HG02763 (cell line): ENCODE data around the gene TAF11L14.
"Not testable (repeated sequence)": the region's sequence is repeated elsewhere in the genome, so short reads cannot be mapped to it uniquely, and the experiment has no call there.

Experiments
- ATAC-seq: cut with Tn5 transposase; IDR thresholded peaks from one replicate; pipeline ENCODE4 v1.9.1; 2021; ENCODE audit warnings: mild to moderate bottlenecking, moderate library complexity; ENCODE audit not compliant: unreplicated experiment

TAF11L14 gene

DNA sequence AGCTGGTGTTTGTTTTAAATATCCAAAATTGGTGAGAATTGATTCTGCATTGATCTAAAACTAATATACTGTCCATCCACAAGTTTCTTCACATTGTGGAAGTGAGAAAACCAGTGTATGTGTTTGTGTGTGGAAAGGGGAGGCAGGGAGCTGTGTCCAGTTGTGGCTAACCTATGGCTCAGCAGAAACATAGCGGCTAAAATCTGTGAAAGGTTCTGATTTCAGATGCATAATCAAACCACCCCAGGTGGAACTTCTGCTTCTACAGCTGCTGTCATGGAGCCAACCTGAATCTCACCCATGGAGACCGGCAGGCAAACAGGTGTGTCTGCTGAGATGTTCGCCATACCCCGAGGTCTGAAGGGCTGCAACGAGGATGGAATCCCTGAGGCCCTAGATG is at the start of gene TAF11L14:
Gene TAF11L14 (plus strand): TSS at position 301 of the 400 bp plus-strand sequence.
- ATAC-seq: no peak

DNA sequence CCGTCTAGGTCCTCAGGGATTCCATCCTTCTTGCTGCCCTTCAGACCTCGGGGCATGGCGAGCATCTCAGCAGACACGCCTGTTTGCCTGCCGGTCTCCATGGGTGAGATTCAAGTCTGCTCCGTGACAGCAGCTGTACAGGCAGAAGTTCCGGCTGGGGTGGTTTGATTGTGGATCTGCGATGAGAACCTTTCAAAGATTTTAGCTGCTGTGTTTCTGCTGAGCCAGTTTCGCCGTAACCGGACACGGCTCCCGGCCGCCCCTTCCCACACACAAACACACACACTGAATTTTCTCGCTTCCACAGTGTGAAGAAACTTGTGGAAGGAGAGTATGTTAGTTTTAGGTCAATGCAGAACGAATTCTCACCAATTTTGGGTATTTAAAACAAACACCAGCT is 48.6 kb upstream of the TAF11L14 start, which contains the start of gene TAF11L7:
Gene TAF11L7 (minus strand): TSS at position 101 of the 400 bp plus-strand sequence.
- ATAC-seq: not testable (repeated sequence)

DNA sequence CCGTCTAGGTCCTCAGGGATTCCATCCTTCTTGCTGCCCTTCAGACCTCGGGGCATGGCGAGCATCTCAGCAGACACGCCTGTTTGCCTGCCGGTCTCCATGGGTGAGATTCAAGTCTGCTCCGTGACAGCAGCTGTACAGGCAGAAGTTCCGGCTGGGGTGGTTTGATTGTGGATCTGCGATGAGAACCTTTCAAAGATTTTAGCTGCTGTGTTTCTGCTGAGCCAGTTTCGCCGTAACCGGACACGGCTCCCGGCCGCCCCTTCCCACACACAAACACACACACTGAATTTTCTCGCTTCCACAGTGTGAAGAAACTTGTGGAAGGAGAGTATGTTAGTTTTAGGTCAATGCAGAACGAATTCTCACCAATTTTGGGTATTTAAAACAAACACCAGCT is 43.4 kb upstream of the TAF11L14 start, which contains the start of gene TAF11L8:
Gene TAF11L8 (minus strand): TSS at position 101 of the 400 bp plus-strand sequence.
- ATAC-seq: not testable (repeated sequence)

DNA sequence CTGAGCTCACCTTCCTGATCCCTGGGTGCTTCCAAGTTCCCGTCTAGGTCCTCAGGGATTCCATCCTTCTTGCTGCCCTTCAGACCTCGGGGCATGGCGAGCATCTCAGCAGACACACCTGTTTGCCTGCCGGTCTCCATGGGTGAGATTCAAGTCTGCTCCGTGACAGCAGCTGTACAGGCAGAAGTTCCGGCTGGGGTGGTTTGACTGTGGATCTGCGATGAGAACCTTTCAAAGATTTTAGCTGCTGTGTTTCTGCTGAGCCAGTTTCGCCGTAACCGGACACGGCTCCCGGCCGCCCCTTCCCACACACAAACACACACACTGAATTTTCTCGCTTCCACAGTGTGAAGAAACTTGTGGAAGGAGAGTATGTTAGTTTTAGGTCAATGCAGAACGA is 40.0 kb upstream of the TAF11L14 start, which contains the start of gene TAF11L9:
Gene TAF11L9 (minus strand): TSS at position 140 of the 400 bp plus-strand sequence.
- not testable (repeated sequence) for ATAC-seq

DNA sequence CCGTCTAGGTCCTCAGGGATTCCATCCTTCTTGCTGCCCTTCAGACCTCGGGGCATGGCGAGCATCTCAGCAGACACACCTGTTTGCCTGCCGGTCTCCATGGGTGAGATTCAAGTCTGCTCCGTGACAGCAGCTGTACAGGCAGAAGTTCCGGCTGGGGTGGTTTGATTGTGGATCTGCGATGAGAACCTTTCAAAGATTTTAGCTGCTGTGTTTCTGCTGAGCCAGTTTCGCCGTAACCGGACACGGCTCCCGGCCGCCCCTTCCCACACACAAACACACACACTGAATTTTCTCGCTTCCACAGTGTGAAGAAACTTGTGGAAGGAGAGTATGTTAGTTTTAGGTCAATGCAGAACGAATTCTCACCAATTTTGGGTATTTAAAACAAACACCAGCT is 36.5 kb upstream of the TAF11L14 start, which contains the start of gene TAF11L10:
Gene TAF11L10 (minus strand): TSS at position 101 of the 400 bp plus-strand sequence.
- ATAC-seq: not testable (repeated sequence)

DNA sequence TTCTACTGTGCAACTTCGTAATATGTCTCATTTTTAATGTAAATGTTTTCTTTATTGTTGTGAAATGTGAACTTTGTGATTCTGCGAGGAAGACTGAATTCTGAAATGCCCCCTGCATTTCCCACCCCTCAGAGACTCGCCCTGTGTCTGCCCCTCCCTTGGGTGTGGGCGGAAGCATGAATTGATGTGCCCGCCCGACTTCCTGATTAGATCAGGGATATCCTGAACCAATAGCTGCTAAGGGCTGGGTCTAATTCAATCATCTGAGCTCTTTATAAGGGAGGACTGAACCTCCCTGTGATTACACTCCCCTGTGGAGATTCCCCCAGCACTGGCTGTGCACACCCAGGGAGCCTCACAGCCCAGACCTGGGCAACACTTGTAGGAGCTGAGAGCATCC is 30.4 kb upstream of the TAF11L14 start, which contains the start of gene TAF11L11:
Gene TAF11L11 (plus strand): TSS at position 304 of the 400 bp plus-strand sequence.
- ATAC-seq: not testable (repeated sequence)

DNA sequence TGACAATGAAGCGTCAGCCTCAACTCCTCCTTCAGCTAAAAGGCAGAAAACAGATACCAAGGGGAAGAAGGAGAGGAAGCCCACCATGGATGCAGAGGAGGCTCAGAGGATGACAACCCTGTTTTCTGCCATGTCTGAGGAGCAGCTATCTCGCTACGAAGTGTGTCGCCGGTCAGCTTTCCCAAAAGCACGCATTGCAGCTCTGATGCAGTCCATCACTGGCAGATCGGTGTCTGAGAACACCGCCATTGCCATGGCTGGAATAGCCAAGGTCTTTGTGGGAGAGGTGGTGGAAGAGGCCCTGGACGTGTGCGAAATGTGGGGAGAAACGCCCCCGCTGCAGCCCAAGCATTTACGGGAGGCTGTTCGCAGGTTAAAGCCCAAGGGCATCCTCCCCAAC is 29.3 kb upstream of the TAF11L14 start:
- ATAC-seq: no peak

DNA sequence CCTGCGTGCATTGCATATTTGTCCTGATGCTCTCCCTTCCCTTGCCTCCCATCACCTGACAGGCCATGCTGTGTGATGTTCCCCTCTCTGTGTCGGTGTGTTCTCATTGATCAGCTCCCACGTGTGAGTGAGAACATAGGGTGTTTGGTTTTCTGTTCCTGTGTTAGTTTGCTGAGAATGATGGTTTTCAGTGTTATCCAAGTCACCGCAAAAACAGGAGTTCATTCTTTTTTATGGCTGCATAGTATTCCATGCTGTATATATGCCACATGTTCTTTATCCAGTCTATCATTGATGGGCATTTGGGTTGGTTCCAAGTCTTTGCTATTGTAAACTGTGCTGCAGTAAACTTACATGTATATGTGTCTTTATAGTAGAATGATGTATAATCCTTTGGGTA is 26.8 kb upstream of the TAF11L14 start:
- ATAC-seq: not testable (repeated sequence)

DNA sequence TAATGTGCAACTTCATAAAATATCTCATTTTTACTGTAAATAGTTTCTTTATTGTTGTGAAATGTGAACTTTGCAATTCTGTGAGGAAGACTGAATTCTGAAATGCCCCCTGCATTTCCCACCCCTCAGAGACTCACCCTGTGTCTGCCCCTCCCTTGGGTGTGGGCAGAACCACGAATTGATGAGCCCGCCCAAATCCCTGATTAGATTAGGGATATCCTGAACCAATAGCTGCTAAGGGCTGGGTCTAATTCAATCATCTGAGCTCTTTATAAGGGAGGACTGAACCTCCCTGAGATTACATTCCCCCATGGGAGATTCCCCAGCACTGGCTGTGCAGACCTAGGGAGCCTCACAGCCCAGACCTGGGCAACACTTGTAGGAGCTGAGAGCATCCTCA is 24.2 kb upstream of the TAF11L14 start, which contains the start of gene TAF11L12:
Gene TAF11L12 (plus strand): TSS at position 301 of the 400 bp plus-strand sequence.
- ATAC-seq: not testable (repeated sequence)

DNA sequence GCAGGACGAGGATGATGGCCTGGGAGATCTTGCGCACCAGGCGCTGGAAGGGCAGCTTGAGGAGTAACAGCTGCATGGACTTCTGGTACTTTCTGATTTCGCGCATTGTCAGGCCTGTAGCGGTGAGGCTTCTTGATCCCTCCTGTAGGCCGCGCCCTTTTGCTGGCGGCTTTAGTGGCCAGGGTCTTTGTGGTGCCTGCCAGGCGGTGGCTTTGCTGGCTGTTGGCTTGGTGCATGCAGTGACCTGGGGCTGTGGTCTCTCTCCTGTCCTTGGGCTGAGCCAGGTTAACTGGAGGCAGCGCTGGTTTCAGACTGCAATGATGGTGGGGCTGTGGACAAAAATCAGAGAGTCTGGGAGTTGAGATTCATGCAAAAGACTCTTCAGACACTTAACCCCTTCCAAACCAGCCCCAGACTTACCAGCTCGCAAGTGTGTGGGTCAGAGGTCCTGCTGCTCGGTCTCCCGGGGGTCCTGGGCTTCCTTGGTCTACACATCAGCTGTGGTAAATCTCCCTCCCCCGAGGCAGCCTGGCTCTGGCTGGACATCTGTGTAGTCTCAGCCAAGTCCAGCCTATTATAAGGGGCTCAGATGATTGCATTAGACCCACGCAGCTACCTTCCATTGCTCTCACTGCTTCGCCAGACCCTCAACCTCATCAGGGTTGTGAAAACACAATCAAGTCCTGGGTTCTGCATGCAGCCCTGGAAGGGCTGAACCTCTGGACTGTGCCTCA is 19.2 kb upstream of the TAF11L14 start:
- no peak for ATAC-seq

DNA sequence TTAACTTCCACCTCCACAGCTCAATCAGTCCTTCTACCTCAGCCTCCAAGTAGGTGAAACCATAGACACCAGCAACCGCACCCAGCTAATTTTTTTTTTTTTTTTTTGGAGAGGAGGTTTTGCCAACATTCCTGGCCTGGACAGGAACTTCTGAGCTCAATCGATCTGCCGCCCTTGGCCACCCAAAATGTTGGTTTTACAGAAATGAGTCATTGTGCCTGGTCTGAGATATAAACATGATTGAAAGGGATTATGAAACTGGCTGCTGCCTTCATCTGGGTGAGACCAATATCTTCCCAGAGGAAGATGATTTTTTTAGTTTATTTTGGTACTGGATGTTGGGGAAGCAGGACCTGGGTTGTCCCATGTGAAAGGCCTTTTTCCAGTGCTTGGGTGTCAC is 14.9 kb upstream of the TAF11L14 start:
- no peak for ATAC-seq

DNA sequence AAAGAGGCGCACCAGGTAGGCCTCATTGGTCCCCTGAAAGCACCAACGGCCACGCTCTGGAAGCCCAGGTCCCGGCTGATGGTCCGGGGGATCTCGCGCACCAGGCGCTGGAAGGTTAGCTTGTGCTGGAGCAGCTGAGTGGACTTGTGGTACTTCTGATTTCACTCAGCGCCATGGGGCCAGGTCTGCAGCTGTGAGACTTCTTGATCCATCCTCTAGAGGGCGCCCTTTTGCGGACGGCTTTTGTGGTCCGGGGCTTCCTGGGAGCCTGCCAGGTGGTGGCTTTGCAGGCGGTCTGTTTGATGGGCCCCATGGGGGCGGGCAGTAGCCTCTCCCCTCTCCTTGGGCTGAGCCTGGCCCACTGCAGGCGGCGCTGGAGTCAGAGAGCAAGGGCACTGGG is 13.6 kb upstream of the TAF11L14 start:
- no peak for ATAC-seq

DNA sequence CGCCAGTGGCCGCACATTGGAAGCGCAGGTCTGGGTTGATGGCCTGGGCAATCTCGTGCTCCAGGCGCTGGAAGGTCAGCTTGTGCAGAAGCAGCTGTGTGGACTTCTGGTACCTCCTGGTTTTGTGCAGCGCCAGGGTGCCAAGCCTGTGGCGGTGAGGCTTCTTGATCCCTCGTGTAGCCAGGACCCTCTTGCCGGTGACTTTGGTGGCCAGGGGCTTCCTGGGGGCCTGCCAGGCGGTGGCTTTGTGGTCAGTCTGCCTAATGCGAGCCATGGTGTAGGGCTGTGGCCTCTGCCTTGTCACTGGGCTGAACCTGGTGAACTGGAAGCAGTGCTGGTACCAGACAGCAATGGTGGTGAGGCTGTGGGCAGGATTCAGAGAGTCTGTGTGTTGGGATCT is 8.6 kb upstream of the TAF11L14 start:
- ATAC-seq: no peak

DNA sequence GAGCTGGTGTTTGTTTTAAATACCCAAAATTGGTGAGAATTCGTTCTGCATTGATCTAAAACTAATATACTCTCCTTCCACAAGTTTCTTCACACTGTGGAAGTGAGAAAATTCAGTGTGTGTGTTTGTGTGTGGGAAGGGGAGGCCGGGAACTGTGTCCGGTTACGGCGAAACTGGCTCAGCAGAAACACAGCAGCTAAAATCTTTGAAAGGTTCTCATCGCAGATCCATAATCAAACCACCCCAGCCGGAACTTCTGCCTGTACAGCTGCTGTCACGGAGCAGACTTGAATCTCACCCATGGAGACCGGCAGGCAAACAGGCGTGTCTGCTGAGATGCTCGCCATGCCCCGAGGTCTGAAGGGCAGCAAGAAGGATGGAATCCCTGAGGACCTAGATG is 2.5 kb upstream of the TAF11L14 start, which contains the start of gene TAF11L13:
Gene TAF11L13 (plus strand): TSS at position 301 of the 400 bp plus-strand sequence.
- not testable (repeated sequence) for ATAC-seq

DNA sequence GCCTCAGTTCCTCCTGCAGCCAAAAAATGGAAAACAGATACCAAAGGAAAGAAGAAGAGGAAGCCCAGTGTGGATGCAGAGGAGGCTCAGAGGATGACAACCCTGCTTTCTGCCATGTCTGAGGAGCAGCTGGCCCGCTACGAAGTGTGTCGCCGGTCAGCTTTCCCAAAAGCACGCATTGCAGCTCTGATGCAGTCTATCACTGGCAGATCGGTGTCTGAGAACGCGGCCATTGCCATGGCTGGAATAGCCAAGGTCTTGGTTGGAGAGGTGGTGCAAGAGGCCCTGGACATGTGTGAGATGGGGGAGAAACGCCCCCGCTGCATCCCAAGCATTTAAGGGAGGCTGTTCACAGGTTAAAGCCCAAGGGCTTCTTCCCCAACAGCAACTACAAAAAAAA is 15.0 kb downstream of the TAF11L14 start:
- not testable (repeated sequence) for ATAC-seq

DNA sequence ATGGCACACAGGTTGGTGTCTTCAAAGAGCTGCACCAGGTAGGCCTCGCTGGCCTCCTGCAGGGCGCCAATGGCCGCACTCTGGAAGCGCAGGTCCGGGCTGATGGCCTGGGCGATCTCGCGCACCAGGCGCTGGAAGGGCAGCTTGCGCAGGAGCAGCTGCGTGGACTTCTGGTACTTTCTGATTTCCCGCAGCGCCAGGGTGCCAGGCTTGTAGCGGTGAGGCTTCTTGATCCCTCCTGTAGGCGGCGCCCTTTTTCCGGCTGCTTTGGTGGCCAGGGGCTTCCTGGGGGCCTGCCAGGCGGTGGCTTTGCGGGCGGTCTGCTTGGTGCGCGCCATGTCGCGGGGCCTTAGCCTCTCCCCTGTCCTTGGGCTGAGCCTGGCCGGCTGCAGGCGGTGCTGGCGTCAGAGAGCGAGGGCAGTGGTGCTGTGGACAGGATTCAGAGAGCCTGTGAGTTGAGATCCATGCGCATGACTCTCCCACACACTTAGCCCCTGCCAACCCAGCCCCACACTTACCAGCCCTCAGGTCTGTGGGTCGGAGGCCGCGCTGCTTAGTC is 21.0 kb downstream of the TAF11L14 start:
- ATAC-seq: not testable (repeated sequence)

DNA sequence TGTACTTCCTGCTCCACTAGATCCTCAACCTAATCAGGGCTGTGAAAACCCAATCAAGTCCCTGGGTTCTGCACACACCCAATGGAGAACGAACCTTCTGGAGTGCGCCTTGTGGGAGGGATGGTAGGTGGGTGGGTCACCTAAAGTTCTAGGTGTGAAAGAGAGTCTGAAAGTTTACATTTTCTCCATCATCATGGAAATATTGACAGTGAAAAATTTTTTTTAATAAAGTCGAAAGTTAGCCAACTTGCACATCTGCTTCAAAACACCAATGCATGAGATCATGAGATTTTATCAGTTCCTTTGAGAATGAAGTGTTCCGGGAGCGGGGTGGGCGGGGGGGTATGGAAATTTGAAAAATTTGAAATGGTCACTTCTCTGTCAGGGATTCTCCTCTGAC is 21.7 kb downstream of the TAF11L14 start:
- no peak for ATAC-seq

DNA sequence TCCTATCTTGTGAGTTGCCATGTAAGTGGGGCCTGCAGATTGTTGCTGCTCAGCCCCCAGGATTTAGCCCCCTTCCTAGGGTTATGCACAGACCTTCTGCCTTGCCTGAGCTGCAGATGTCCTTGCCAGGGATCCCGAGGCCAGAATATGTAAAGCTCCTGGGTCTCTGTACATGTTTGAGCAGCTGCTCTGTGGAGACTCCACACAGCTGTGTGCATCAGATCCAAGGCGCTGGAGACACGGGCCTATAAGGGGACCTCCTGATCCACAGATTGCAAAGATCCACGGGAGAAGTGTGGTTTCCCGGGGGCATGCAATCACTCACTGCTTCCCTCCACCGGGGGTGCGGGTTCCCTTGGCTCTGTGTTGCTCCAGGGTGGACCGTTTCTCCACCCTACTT is 28.9 kb downstream of the TAF11L14 start:
- no peak for ATAC-seq

DNA sequence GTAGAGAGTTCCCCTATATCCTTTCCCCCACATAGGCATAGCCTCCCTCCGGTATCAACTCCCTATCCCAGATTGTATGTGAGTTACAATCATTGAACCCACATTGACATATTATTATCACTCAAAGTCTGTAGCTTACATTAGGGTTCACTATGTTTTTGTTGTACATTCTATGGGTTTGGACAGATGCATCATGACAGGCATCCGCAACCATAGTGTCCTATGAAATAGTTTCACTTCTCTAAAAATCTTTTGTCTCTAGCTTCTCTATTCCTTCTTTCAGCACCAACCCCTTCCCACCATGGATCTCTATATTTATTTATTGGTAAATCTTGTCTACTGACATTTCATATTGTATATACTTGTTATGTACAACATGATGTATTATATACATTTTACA is 31.6 kb downstream of the TAF11L14 start:
- no peak for ATAC-seq

DNA sequence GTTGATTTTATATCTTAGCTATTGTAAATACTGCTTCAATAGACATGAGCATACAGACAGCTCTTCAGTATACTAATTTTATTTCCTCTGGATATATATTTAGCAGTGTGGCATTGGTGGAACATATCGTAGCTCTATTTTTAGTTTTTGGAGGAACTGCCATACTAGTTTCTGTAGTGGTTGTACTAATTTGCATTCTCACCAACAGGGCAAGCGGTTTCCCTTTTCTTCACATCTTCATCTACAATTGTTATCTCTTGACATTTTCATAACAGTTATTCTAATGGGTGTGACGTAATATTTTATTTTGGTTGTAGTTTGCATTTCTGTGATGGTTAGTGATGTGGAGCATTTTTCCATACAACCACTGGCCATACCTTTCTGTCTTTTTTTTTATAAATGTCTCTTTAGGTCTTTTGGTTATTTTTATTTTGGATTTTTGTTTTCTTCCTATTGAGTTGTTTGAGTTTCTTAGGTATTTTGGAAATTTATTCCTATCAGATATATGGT is 32.5 kb downstream of the TAF11L14 start:
- ATAC-seq: no peak

DNA sequence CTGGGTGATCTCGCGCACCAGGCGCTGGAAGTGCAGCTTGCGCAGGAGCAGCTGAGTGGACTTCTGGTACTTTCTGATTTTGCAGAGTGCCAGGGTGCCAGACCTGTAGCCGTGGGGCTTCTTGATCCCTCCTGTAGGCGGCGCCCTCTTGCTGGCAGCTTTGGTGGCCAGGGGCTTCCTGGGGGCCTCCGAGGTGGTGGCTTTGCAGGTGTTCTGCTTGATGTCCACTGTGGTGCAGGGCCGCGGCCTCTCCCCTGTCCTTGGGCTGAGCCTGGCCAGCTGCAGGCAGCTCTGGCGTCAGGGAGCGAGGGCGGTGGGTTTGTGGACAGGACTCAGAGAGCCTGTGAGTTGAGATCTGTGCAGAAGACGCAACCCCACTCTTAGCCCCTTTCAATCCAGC is 36.1 kb downstream of the TAF11L14 start:
- no peak for ATAC-seq
